Measurements from ENCODE around the gene AGPS.
"Not testable (repeated sequence)": the region's sequence is repeated elsewhere in the genome, so short reads cannot be mapped to it uniquely, and the experiment has no call there.

Gene AGPS

DNA sequence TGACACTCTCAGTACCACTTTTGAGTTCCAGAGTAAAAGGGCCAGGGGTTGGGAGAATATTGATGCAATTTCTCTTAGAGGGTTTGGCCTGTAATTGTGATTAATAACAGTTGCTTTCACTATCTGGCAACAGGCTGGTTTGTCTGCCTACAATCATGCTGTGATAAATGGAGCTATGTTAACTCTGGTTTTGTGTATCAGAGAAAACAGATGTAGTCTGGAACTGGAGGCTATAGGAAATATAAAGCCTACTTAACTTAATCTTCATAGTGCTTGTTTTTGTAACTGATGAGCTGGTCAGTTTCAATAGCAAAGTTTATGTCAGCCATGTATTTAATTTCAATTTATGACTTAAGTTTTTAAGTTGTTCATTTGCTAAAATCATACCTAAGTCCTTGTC, 138.0 kb downstream of the AGPS start:
- DNase-seq (ENCODE audit: low spot score), result no peak

DNA sequence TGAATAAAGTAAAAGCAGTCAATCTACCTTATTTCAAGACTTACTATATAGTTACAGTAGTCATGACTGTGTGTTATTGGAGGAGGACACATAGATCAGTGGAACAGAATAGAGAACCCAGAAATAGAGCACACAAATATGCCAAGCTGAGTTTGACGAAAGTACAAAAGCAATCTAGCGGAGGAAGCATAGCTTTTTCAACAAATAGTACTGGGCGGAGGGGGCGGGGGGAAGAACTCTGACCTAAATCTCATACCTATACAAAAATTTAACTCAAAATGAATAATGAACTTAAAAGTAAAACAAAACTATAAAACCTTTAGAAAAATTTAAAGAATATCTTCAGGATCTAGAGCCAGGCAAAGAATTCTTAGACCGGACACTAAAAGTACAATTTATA, 139.1 kb downstream of the AGPS start:
- no peak for DNase-seq (ENCODE audit: low spot score)

DNA sequence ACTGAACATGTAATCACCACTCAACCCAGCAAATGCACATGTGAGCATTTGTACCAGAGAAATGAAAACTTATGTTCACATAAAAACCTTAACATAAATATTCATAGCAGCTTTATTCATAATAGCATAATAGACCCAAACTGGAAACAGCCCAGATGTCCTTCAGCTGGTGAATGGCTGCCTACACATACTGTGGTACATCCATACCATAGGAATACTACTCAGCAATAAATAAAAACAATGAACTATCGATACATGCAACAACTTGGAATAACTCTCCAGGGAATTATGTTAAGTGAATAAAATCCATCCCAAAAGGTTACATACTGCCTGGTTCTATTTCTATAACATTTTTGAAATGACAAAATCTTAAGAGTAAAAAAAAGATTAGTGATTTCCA, 140.0 kb downstream of the AGPS start:
- no peak for DNase-seq (ENCODE audit: low spot score)

DNA sequence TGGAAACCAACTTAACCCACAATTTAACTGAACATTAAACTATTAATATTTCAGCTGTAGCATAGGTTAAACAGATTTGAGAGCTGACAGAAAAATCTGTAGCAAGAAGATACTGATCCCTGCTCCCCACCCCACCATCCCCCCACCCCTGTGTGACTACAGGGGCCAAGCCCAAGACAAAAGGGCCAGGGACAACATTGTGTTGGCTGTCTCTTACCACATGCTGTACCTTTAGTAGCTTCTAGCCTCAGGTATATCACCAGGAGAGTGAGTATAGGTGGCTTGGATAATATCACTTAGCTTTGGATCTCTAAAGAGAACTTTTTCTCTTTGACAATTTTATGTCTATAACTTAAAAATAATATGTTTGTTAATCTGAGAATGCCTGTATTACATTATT, 140.7 kb downstream of the AGPS start:
- no peak for DNase-seq (ENCODE audit: low spot score)

DNA sequence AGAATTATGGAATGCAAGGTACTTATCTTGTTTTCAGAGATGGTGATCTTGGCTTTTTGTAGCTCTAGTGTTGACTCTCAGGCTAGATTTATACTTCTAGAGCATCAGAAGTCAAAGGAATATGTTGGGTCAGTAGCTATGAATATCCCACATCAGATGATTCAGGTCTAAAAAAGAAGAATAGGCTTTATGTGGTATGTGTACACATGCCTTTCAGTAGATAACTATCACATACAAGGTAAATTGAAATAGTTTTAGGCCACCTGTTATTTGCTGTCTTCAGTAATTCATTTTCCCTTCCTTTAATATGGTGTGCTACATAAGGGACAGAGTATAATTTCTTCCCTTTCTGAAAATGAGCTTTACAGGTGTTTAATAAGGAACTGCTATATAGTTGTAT, 142.4 kb downstream of the AGPS start:
- no peak for DNase-seq (ENCODE audit: low spot score)

DNA sequence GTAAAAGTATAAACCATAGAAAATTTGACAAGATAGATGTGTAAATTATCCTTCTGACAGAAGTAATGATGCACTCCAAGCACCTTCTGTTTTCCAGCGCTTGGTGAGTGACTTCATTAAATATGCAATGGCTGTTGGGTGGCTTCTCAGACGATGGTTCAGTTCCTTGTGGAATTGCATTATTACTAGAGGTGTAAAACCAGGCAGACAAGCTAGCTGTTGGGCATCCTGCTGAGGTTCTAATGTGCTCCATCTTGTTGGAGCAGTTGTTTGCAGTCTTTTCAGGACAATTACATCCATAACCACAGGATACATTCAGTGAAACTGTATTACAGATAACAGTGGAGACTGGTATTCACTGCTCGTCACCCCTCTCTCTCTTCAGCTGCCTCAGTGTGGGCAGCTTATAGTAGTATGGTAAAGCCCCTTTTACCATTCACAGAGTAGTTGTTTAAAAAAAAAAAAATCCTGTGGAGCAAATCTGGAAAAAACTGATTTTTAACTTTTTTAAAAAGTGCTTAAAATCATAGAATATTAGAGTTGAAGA, 143.5 kb downstream of the AGPS start:
- DNase-seq (ENCODE audit: low spot score), result no peak

DNA sequence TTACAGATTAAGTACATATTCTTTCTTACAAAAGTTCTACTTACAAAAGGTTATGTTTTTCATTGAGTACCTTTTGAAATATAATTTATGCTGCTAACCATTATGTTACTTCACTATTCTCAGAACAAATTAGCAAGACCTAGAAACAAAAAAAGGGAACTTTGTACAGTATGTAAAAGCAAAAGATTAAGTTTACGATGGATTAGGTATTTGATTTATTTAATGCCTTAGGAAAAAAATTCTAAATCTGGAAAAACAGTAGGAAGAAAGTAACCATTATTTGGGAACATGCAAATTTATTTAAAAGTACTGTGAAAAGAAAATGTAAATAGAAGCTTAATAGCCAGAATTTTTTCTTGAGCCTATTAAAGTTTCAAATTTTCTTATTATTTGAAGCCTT, 144.6 kb downstream of the AGPS start:
- DNase-seq (ENCODE audit: low spot score), result no peak

DNA sequence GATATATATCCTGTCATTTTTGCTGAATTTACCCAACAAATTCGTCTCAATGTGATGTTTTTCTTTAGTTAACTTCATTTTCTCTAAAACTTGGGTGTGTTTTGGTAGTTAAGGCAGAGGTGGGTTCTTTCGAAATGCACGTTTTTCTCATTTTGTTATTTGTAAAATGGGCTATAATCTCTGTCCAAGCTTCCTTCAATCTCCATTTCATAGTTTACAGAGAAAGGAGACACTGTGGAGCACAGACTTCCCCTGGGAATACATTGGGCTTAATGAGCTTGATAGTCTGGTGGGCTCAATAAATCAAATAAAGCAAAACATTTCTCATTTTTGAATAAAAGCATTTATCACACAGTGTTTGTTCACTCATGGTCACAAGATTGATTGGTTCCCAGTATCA, 145.1 kb downstream of the AGPS start:
- DNase-seq (ENCODE audit: low spot score), result no peak

DNA sequence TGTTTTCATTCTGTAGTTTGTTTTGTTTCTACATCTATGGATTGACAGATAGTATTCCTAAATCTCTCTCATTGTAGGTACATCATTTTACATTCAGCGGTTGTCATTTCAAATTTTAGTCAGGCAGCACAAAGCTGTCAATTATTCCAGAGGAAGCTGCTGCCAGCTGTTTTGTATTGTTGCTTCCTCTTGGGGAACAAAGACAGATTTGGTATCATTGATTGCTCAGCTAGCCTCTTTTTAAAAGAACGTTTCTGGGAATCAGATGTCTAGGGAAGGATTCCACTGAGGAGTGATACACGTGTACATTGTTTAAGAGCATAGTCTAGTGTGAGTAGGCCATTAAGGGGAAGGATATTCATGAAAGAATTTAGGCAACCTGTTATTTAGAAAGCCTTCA, 145.8 kb downstream of the AGPS start:
- DNase-seq (ENCODE audit: low spot score), result no peak

DNA sequence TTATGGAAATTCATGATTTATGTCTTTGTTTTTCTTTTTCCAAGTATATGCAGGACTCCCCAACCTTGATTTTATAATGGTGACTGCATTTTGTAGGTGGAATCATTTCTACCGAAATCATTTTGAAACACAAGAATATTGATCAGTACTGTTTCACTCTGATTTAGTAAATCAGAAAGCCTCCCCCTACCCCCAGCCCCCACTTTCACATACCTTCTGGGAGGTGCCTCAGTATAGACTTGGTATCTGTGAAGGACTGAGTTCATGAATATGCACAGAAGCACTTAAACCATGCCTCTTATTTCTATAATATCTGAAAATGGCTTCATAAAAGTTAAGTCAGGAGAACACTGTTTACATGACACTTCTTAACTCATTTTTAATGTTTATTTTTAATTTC, 147.7 kb downstream of the AGPS start:
- no peak for DNase-seq (ENCODE audit: low spot score)

DNA sequence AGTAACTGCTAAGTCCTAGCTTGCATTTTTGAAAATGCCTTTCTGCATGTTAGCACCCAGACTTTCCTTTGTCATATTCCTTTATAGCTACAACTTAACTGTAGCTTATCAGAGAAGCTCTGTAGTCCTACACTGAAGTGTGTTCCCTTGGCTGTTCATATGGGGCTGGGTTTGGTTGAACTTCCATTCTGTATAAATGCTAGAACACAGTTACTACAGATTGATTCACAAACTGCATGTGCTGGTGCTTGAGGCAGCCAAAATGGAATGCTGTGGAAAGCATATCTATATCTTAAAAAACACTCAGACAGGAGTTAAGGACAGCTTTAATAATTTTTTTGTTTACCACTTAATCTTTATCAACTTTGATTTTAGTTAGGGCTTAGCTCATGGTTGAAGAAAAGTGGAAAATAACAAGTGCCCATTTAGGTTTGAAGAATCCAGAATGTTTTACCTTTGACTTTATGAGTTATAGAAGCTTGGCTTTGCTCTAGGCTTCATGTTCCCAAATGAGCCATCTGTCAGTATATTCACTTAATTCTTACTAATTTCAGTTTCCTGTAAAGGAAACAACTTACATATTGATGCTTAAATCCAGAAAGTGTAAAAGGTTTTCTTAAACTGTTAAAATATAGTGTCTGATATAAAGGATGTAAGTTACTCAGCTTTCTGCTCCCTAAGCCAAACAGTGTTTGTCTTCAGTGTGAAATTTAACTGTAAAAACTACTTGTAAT, 148.9 kb downstream of the AGPS start:
- no peak for DNase-seq (ENCODE audit: low spot score)

DNA sequence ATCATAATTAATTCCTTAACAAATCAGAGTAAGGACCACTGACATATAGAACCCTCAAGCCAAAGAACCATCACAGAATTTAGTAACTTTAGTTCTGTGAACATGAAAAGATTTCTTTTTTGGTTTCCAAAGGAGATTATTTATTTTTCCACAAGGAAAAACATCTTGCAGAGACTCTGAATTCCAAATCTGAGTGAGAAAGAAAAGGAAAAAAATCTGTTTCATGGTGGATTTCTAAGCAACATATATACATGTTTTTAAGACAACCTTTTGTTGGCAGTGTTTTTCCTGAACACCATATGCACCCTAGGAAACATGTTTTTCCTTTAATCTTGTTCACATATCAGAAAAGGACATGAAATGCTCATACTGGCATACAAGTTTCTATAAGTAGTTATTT, 149.8 kb downstream of the AGPS start:
- no peak for DNase-seq (ENCODE audit: low spot score)

DNA sequence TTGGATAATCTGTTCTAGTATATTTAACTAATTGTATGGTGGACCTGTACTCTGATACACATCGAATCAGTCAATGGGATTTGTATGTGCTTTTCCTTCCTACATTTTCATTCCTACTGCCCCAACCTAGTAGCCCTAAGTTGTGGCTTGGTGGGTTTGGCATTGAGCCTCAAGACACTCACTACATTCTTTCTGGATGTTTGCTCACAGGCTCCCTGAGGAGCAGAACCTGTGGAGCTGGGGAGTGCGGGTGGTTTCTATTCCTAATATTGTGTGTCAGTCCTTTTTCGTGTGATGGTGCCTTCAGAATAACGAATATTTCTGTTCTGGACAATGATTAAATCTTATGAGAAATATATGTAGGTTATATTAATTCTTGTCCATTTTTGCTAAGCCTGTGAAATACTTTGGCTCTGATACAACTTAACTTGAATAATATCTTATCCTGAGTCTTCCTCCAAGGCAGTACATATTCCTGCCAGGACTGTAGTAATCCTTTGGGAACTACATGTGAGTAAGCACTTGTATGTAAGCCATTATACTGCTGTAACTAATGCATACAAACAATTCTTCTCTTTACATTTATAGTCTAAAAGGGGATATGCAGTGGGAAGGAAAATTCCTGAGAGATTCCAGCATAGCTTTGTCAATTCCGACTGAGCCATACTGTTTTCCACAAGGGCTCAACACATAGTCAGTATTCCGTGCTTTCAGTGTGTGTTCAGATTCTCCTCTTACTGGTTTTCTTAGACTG, 150.6 kb downstream of the AGPS start:
- DNase-seq (ENCODE audit: low spot score), result no peak

DNA sequence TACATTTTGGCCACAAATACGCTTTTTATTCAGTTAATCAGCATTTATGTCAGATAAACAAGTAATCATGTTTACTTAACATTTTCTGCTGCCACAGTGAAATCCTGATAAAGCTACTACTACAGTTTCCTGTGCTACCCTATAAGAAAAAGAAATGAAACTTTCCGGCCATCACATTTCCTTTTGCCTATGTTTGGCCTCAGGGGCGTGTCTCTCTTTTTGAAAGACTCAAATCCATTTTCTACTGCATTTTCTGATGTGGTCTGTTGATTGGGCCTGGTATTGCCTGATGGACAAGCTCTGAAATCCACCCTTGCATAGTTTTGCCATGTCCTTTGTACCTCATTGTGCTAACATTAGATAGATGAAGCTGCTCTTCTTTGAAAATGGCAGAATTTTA, 152.6 kb downstream of the AGPS start:
- DNase-seq (ENCODE audit: low spot score), result no peak

DNA sequence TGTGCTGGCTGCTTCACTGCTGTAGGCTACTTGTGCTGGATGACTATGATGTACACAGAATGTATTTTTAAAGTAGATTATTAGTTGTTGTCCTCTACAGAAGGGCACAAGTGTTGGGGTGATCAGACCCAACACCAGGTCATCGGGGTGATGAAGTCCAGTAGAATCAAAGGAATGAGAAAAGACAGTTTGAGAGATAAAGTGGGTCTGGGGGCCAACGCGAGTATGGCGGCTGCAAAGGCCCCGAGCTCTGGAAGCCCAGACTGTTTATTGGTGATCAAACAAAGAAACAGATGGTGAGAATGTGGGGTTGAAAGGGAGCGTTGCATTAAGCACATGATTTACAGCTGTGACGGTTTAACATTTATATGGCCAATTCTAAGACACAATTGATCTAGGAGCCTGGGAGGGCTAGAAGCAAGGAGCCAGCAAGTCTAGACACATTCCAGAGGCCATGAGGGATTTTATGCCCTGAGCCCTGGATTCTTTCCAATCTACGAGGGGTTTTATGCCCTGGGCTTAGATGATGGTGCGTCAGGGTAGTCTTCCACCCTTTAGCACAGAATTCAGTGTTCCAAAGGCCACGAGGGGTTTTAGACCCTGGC, 153.5 kb downstream of the AGPS start:
- no peak for DNase-seq (ENCODE audit: low spot score)

DNA sequence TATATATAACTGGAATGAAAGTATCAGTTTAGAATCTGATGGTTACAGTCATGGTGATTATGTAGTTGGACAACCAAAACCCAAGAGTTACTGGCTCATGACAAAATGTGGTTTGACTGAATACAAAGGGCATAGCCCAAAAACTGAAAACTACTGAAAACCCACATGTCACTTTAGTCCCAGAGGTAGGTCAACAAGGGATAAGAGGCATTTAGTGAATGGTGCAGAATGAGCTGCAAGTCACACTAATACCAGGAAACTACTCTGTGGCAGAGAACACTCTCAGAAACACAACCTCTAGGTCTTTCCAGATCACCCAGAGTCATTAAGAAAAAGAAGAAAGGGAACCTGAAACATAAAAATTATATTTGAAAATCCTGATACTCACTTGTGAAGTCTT, 154.5 kb downstream of the AGPS start:
- DNase-seq (ENCODE audit: low spot score), result no peak

DNA sequence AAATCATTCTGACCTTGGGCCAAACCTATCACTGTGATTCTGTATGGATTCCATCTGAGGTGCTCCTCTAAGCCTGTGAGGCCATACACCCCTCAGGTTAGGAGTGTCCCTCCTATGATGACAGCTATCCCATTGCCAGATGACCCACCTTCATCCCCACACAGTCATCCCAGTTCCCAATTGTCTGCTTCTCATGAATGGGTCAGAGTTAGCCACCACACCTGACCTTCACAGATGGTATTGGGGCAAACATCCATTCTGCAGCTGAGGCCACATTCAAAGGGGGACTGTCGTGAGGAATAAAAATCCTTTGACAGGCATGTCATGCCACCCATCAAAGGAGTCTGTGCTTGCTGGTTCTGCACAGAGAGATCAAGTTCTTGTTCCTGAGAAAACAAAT, 155.2 kb downstream of the AGPS start:
- DNase-seq (ENCODE audit: low spot score), result no peak

DNA sequence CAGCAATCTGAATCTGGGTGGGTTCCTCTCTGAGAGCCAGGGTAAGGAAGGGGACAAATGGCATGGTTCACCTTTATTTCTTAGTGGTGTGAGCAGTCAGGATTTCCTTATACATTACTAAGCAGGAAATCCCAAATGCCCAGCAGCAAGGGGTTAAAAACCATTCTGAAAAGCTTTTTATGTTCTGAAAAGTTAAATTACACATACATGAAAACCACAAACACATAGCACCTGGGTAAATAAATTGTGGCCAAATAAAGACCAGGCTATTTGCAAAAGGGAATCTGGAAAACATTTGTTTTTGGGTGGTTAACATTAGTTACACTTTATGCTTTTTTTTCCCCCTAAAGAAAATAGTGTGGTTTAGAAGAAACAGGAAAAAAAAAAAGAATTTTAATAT, 156.1 kb downstream of the AGPS start:
- DNase-seq (ENCODE audit: low spot score), result no peak

DNA sequence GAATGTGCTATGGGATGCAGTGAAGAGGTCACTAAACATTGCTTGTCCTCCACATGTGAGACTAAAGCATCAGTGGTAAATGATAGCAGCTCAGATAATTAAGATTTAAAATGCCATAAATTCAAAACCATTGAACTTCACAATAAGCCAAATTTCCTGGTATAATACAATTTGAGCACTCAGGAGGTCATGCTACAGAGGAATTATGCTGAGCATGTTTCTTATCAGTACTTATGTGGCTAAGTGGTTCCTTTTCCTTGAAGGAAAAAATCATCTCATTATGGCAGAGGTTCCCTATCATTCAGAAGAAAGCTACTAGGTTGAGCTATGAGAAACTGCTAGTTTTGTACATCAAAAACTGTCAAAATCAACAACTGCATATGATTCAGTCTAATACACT, 156.6 kb downstream of the AGPS start:
- DNase-seq (ENCODE audit: low spot score), result no peak

DNA sequence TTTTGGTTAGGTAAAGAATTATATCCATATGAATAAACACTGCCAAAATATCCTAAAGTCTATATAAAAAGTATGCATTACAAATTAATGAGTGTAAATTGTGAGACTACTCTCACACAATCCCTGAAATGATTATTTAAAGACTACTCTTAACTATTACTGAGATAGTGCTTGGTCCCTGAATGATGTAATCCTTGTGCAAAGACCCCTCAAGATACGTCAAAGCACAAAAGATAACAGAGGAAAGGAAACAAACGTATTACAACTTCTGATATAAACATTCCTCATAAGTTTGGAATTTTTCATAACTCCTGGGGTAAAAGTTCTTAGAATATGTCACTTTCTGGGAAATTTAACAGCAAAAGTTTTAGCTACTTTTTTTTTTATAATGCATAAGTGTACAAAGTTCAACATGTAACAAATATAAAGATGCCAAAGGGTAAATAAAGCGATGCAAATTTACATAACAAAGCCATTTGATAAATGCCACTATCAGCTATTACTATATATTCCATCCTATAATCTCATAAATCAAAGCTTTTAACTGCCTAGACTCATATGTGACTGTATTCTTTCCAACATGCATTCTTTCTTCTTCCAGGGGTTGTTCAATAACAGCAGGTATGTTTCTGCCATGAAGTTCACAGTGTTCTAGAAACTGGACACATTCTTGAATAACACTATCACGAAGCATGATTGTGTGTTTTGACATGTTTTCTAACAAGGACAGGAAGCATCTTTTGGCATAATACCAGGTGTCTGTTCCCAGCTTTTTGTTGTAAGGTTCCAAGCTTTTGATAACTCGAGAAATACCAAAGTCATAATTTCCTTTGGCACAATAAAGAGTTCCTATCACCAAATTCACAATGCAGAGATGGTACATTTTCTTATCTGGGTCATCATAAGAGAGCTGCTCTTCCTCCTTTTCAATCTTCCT, 158.0 kb downstream of the AGPS start:
- DNase-seq (ENCODE audit: low spot score), result no peak

DNA sequence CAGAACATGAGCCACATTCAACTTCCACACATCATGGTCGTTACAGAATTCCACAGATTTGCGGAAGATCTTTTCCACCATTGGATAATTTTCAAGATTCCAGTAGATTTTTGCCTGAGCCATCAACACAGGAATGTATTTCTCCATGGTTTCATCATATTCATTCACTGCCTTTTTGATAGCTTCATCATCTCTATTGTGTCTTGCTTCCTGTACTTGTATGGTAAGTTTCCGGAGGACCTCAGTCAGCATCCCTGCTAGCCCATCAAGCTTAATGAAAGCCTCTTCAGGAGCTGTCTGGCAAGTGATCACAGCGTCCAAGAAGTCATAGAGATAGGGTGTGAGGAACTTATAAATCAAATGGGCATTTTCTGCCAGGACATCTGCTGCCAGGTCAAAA, 158.8 kb downstream of the AGPS start:
- DNase-seq (ENCODE audit: low spot score), result not testable (repeated sequence)

DNA sequence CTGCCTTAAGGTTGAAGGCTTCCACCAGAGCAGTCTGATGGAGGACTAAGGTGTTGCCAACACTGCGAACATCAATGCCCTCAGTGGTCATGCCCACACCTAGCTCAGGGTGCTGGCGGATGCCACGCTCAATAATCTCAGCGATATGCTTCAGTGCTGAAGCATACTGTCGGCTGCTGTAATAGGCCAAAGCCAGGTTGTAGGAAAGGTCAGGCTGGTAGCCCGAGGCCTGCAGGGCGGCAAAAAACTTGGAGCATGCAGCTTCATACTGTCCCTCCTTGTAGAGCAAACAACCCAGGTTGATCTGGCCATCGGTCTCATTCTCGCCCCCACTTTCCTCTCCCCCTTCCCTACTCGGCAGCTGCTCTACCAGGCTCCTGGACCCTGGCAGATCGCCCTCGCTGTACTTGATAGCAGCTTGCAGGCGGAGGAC, 159.4 kb downstream of the AGPS start:
- DNase-seq (ENCODE audit: low spot score), result no peak
